BJ (cell line): ENCODE data around the gene C22orf39. TPM values are rescaled to one million over a fixed set of nuclear protein-coding genes. Genes with fewer than 3 reads are reported as not detected.

Experiments used
- CTCF ChIA-PET: fragments of 350-600 bp; formaldehyde crosslinking; extraction: SDS; loops from one replicate; lab custom pipeline; 2021; ENCODE audit warnings: antibody characterized with exemption, inconsistent platforms; lab: Yijun Ruan, JAX
- POLR2A ChIA-PET: fragments of 300-600 bp; sonication (Branson Sonifier 250); formaldehyde crosslinking; extraction: SDS; loops from one replicate; lab custom pipeline; 2021; ENCODE audit warnings: antibody characterized with exemption; lab: Charles Lee
- DNase-seq: peaks from one replicate; pipeline ENCODE4 v3.0.0-alpha.2; 2011; ENCODE audit warnings: low read depth
- H3K27me3 ChIP-seq: 2 replicates; pipeline ENCODE4 v1.6.0; 2011; ENCODE audit warnings: low read length; ENCODE audit not compliant: control insufficient read depth, insufficient read depth
- H3K36me3 ChIP-seq: 2 replicates; pipeline ENCODE4 v1.5.1; 2011; ENCODE audit warnings: low read length; ENCODE audit not compliant: control insufficient read depth, insufficient read depth
- H3K4me3 ChIP-seq: 2 replicates; pipeline ENCODE4 v1.5.1; 2011; ENCODE audit warnings: low read depth, mild to moderate bottlenecking, control low read depth, low read length
- polyA plus RNA-seq: library from polyadenylated mRNA; depleted of rRNA; stranded (reverse); fragments of >200 nt; gene quantifications from 2 replicates; pipeline ENCODE4 v1.2.3, GENCODE V29; 2011; rRNA removed
- TF ChIP-seq, protein P1 (sequence below): IDR thresholded peaks from 2 replicates; pipeline ENCODE4 v1.5.1; 2011; ENCODE audit warnings: low read depth, mild to moderate bottlenecking, control low read depth, inconsistent platforms, low read length, moderate library complexity; ENCODE audit not compliant: insufficient read depth

The C22orf39 gene
- polyA plus RNA-seq, 1 experiment = 16.3 TPM

DNA sequence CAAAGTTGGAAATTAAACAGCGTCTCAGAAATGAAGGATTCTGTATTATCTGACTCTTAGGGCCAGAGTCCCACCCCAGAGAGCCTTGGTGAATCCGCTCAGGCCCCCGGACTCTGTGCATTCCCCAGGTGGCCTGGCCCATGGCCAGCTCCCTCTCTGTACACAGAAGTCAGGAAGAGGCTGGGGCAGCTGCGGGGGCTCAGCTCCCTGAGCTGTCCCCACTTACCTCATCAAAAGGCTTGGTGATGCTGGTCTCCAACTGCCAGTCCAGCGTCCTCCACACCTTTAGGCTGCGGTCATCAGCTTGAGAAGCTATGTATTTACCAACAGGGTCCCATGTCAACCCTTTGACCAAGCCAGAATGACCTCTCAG is 51.0 kb downstream of the C22orf39 start:
- Histone ChIP-seq H3K27me3 (no peaks in the 10 kb centered on the region), H3K4me3 (no peak overlapping the region), H3K36me3 (peaks cover 40% of the 10 kb centered on the region)
- CTCF ChIA-PET = interaction anchor here (0.6 to 1.5 kb wide), 4 partner anchors 9 to 457 kb away, joined by 3 read pairs; no protein-coding TSS in a partner anchor
- POLR2A ChIA-PET = no interaction called here
- DNase-seq = no peak
- TF ChIP-seq, protein P1, sequence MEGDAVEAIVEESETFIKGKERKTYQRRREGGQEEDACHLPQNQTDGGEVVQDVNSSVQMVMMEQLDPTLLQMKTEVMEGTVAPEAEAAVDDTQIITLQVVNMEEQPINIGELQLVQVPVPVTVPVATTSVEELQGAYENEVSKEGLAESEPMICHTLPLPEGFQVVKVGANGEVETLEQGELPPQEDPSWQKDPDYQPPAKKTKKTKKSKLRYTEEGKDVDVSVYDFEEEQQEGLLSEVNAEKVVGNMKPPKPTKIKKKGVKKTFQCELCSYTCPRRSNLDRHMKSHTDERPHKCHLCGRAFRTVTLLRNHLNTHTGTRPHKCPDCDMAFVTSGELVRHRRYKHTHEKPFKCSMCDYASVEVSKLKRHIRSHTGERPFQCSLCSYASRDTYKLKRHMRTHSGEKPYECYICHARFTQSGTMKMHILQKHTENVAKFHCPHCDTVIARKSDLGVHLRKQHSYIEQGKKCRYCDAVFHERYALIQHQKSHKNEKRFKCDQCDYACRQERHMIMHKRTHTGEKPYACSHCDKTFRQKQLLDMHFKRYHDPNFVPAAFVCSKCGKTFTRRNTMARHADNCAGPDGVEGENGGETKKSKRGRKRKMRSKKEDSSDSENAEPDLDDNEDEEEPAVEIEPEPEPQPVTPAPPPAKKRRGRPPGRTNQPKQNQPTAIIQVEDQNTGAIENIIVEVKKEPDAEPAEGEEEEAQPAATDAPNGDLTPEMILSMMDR = no peak

DNA sequence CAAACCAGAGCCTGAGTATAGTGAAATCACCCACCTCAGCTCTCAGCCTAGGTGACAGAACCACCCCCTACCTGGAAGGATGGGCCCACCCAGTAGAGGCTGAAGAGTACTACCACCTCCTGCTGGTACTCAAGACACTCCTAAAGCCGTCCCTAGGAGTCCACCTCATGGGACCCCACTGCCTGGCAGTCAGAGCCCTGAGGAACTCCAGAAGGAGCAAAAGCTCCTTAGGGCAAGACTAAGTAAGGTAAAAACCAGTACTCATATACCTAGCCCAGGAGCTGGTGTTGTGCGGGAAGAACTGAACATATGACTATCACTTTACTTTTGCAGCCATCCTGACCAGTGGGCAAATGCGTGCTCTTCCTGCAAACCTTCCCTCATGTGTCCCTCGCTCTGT is 52.2 kb downstream of the C22orf39 start:
- TF ChIP-seq, protein P1 = no peak
- ChIA-PET POLR2A (no interaction called here), CTCF (interaction anchor here (0.7 kb wide), 1 partner anchor 9 kb away, joined by 4 read pairs; no protein-coding TSS in a partner anchor)
- Histone ChIP-seq H3K4me3 (no peak overlapping the region), H3K27me3 (no peaks in the 10 kb centered on the region), H3K36me3 (peaks cover 40% of the 10 kb centered on the region)
- DNase-seq = no peak

DNA sequence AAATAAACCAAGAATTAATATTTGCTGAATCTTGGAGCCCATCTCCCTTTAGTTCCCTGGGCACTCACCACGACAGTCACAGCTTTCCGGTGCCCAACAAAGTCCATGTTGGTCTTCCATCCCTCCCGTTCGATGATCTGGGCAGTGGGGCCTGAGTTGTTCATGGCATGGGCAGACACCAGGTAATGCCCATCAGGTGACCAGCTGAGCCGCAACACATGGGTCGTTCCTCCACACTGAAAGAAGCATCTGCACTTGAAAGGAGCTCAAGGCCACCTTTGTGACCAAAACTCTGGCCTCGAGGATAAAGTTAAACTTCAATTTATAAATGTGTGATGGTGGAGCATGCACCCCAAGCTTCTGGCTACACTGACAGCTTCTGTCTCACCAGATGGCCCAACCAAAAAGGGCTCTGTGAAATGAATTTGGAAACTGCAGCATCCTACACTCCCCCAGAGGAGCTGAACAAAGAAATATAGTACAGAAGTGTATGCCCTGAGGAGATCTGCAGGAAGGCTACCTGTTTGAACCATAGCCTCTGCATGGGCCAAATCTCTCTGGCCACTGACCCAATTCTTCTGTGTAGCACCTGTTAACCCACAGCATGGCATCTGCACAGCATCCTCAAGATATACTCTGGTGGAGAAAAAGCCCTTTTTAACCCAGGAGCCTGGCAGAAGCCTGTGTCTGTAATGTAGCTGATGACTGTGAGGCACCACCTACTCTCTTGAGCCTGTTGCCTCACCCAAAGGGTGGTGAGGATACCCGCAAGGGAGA is 53.0 kb downstream of the C22orf39 start:
- no peak for DNase-seq
- CTCF ChIA-PET = interaction anchor here (0.5 to 1.7 kb wide), 5 partner anchors 9 to 236 kb away, joined by 3 to 5 read pairs (median 4); no protein-coding TSS in a partner anchor
- Histone ChIP-seq H3K4me3 (no peak overlapping the region), H3K27me3 (no peaks in the 10 kb centered on the region), H3K36me3 (peaks cover 42% of the 10 kb centered on the region)
- POLR2A ChIA-PET = no interaction called here
- TF ChIP-seq, protein P1 = no peak

DNA sequence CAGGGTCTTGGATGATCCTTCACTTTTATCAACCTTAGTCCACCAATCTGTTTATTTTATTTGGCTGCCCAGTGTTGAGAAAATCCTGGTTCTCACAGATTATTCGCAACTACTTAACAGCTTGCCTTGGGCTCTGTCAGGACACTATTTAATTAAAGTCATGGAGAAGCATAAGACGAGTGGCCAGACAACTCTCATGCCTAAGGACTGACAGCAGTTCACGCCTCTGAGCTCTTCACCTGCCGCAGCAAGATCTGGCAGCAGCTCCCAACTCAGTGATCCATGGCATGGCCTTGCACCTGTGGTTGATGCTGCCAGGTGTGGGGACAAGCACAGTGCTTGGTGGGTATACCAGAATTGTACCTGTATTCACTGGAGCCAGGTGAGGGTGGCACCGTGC is 53.8 kb downstream of the C22orf39 start:
- no peak overlapping the region for H3K4me3 ChIP-seq
- no peak for DNase-seq
- peaks cover 43% of the 10 kb centered on the region for H3K36me3 ChIP-seq
- POLR2A ChIA-PET = no interaction called here
- H3K27me3 ChIP-seq = no peaks in the 10 kb centered on the region
- CTCF ChIA-PET = interaction anchor here (0.6 to 1.7 kb wide), 3 partner anchors 12 to 237 kb away, joined by 3 to 5 read pairs (median 4); no protein-coding TSS in a partner anchor
- TF ChIP-seq, protein P1 = no peak

Other genes with a start within 250 kb of the C22orf39 start
- 11.4 and 14.0 TPM in 2 replicates for gene CLTCL1, start 156.0 kb downstream of the C22orf39 start, polyA plus RNA-seq
- gene HIRA, start 16.0 kb downstream of the C22orf39 start, polyA plus RNA-seq = 13.6 and 17.1 TPM in 2 replicates
- gene MRPL40, start 15.2 kb downstream of the C22orf39 start, polyA plus RNA-seq = 35.5 and 43.5 TPM in 2 replicates
- gene UFD1, start 31.5 kb upstream of the C22orf39 start, polyA plus RNA-seq = 129 and 135 TPM in 2 replicates
- 12.9 and 13.8 TPM in 2 replicates for gene CDC45, start 32.2 kb upstream of the C22orf39 start, polyA plus RNA-seq
- 0.05 TPM in 1 of 2 replicates, not detected in the other for gene CLDN5, start 76.7 kb upstream of the C22orf39 start, polyA plus RNA-seq